Liver (tissue), 9 donors: ENCODE measurements around the gene TNFRSF11A. TPM values are rescaled to one million over a fixed set of nuclear protein-coding genes. Genes with fewer than 3 reads are reported as not detected.

ENCODE experiments used
- DNase-seq: peaks from one replicate; pipeline ENCODE4 v3.0.0-alpha.2; 2017; ENCODE audit warnings: low spot score
- H3K27ac ChIP-seq, 2 donors: one replicate each; pipeline ENCODE4 v1.7.0; 2013; ENCODE audit warnings: inconsistent platforms in 2 of 2, low read length in 2 of 2, control low read depth in 1 of 2, low read depth in 1 of 2, mild to moderate bottlenecking in 1 of 2
- H3K27me3 ChIP-seq, 4 donors: one replicate each; pipeline versions ENCODE4 v1.6.1 to v1.7.0; 2013; ENCODE audit warnings: low read length in 3 of 4, inconsistent platforms in 1 of 4, mild to moderate bottlenecking in 1 of 4, moderate library complexity in 1 of 4; ENCODE audit not compliant: control insufficient read depth in 4 of 4, insufficient read depth in 4 of 4
- H3K36me3 ChIP-seq, 4 donors: one replicate each; pipeline versions ENCODE4 v1.6.1 to v1.7.0; 2013; ENCODE audit warnings: low read length in 3 of 4, mild to moderate bottlenecking in 3 of 4, low read depth in 1 of 4, moderate library complexity in 1 of 4; ENCODE audit not compliant: control insufficient read depth in 4 of 4, insufficient read depth in 3 of 4
- H3K4me1 ChIP-seq, 4 donors: one replicate each; pipeline versions ENCODE4 v1.6.1 to v1.7.0; 2013; ENCODE audit warnings: low read length in 3 of 4, mild to moderate bottlenecking in 3 of 4, moderate library complexity in 1 of 4; ENCODE audit not compliant: control insufficient read depth in 4 of 4, insufficient read depth in 4 of 4
- H3K4me3 ChIP-seq, 3 donors: one replicate each; pipeline versions ENCODE4 v1.6.1 to v1.7.0; 2013; ENCODE audit warnings: low read length in 3 of 3, control low read depth in 1 of 3, low read depth in 1 of 3, mild to moderate bottlenecking in 1 of 3
- H3K9ac ChIP-seq, 2 donors: one replicate each; pipeline ENCODE4 v1.7.0; 2013; ENCODE audit warnings: low read length in 2 of 2, mild to moderate bottlenecking in 2 of 2, moderate library complexity in 2 of 2, control low read depth in 1 of 2, low read depth in 1 of 2
- H3K9me3 ChIP-seq, 4 donors: one replicate each; pipeline versions ENCODE4 v1.6.1 to v1.7.0; 2013; ENCODE audit warnings: low read length in 3 of 4; ENCODE audit not compliant: control insufficient read depth in 4 of 4
- EGR1 ChIP-seq, 2 donors: IDR thresholded peaks; 2 replicates each; pipeline ENCODE4 v1.6.1; 2016 to 2018; ENCODE audit warnings: antibody characterized with exemption in 2 of 2, low read depth in 2 of 2
- FOXA1 ChIP-seq: IDR thresholded peaks from 2 replicates; pipeline ENCODE4 v1.6.1; 2016; ENCODE audit warnings: antibody characterized with exemption
- FOXA2 ChIP-seq: IDR thresholded peaks from 2 replicates; pipeline ENCODE4 v1.6.1; 2016; ENCODE audit warnings: antibody characterized with exemption
- GABPA ChIP-seq, 2 donors: IDR thresholded peaks in 1 of 2; conservative IDR thresholded peaks in 1 of 2; 2 replicates each; pipeline ENCODE4 v1.6.1; 2016; ENCODE audit warnings: antibody characterized with exemption in 2 of 2, mild to moderate bottlenecking in 1 of 2, moderate library complexity in 1 of 2
- HNF4A ChIP-seq, 2 donors: conservative IDR thresholded peaks; 2 replicates each; pipeline ENCODE4 v1.6.1; 2016; ENCODE audit warnings: antibody characterized with exemption in 2 of 2, mild to moderate bottlenecking in 2 of 2
- HNF4G ChIP-seq: IDR thresholded peaks from 2 replicates; pipeline ENCODE4 v1.6.1; 2016; ENCODE audit warnings: antibody characterized with exemption
- MAX ChIP-seq: IDR thresholded peaks from 2 replicates; pipeline ENCODE4 v1.6.1; 2016; ENCODE audit warnings: antibody characterized with exemption
- NR2F2 ChIP-seq: IDR thresholded peaks from 2 replicates; pipeline ENCODE4 v1.6.1; 2016; ENCODE audit warnings: antibody characterized with exemption
- RAD21 ChIP-seq, 2 donors: IDR thresholded peaks; 2 replicates each; pipeline ENCODE4 v1.6.1; 2016; ENCODE audit warnings: antibody characterized with exemption in 2 of 2, mild to moderate bottlenecking in 2 of 2
- SP1 ChIP-seq: IDR thresholded peaks from 2 replicates; pipeline ENCODE4 v1.6.1; 2018; ENCODE audit warnings: antibody characterized with exemption, mild to moderate bottlenecking
- TAF1 ChIP-seq: conservative IDR thresholded peaks from 2 replicates; pipeline ENCODE4 v1.6.1; 2016; ENCODE audit warnings: antibody characterized with exemption, mild to moderate bottlenecking
- YY1 ChIP-seq: IDR thresholded peaks from 2 replicates; pipeline ENCODE4 v1.6.1; 2016; ENCODE audit warnings: antibody characterized with exemption, mild to moderate bottlenecking
- WGBS: extraction: QIAGEN DNeasy Blood & Tissue Kit; methylation state at CpG from one replicate; pipeline ENCODE4 v1.1.7; 2013; 5-methylcytosine and 5-hydroxymethylcytosine counted together
- polyA plus RNA-seq, 2 donors: library from polyadenylated mRNA; stranded (reverse) in 1 of 2; unstranded in 1 of 2; fragments of 200-250 nt in 1 of 2; fragments of >200 nt in 1 of 2; fragmentation: Nextera tagmentation in 1 of 2; extraction: Ambion mirVana in 1 of 2; gene quantifications; one replicate each; pipeline versions ENCODE4 v1.2.1 to v1.2.3, GENCODE V29; 2013 to 2015
- total RNA-seq, 2 donors: library from RNA; depleted of rRNA; stranded (reverse); fragments of >200 nt; gene quantifications; one replicate each; pipeline ENCODE4 v1.2.3, GENCODE V29; 2014
- TF ChIP-seq, protein P1 (sequence below): fragments of 150-350 bp; IDR thresholded peaks from 2 replicates; pipeline ENCODE4 v1.5.1; 2017; ENCODE audit warnings: improper control_type of control experiment, low read depth, low read length; ENCODE audit not compliant: missing input control
- TF ChIP-seq, protein P2 (sequence below): IDR thresholded peaks from 2 replicates; pipeline ENCODE4 v1.6.1; 2016; ENCODE audit warnings: antibody characterized with exemption, mild to moderate bottlenecking
- TF ChIP-seq, protein P3 (sequence below): IDR thresholded peaks from 2 replicates; pipeline ENCODE4 v1.6.1; 2016; ENCODE audit warnings: antibody characterized with exemption
- TF ChIP-seq, protein P4 (sequence below): IDR thresholded peaks from 2 replicates; pipeline ENCODE4 v1.6.1; 2016; ENCODE audit warnings: antibody characterized with exemption
- donor health status: healthy.
- donor health status: healthy.
- donor health status: healthy.
- donor health status: healthy.
- donor health status: healthy.

TNFRSF11A gene
- total and polyA plus RNA-seq, 4 donors, result 0.32 to 1.8 (median 0.90) TPM

DNA sequence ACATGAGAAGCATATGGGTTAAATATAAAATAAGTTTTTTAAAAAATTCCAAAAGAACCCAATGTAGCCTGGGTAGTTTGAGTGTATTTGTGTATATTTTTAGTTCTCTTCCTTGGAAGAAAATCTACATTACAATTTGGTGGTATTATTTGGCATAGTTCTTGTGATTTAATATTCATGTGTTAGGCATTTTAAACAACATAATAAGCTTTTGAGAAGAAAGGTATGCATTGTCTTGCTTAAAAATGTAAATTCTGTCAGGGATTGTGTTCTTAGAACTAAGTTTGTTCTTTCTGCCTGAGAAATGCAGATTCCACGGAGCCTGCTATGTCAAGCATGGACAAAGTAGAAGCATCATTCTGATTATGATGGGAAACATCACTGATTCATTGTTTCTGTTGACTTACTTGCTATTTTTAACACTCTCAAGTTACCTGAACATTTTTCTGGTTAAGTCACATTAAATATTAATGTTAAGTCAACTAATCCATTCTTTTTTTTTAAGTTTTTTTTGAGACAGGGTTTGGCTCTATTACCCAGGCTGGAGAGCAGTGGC lies 49.4 kb downstream of the TNFRSF11A start:
- no peak overlapping the region for H3K4me3 ChIP-seq
- no peaks in the 10 kb centered on the region for H3K36me3 ChIP-seq
- TF ChIP-seq NR2F2 (no peak), RAD21 (IDR thresholded peaks at IDR 0.05) (no peak), SP1 (no peak), MAX (no peak), EGR1 (IDR thresholded peaks at IDR 0.05; ENCODE audit: low read depth in 2 of 2) (no peak), GABPA (IDR thresholded peaks at IDR 0.05 in 1 of 2, conservative IDR thresholded peaks at IDR 0.05 in 1 of 2) (no peak), YY1 (no peak), HNF4G (no peak), TAF1 (no peak), HNF4A (conservative IDR thresholded peaks at IDR 0.05) (no peak), FOXA1 (no peak), FOXA2 (no peak)
- TF ChIP-seq, protein P1, sequence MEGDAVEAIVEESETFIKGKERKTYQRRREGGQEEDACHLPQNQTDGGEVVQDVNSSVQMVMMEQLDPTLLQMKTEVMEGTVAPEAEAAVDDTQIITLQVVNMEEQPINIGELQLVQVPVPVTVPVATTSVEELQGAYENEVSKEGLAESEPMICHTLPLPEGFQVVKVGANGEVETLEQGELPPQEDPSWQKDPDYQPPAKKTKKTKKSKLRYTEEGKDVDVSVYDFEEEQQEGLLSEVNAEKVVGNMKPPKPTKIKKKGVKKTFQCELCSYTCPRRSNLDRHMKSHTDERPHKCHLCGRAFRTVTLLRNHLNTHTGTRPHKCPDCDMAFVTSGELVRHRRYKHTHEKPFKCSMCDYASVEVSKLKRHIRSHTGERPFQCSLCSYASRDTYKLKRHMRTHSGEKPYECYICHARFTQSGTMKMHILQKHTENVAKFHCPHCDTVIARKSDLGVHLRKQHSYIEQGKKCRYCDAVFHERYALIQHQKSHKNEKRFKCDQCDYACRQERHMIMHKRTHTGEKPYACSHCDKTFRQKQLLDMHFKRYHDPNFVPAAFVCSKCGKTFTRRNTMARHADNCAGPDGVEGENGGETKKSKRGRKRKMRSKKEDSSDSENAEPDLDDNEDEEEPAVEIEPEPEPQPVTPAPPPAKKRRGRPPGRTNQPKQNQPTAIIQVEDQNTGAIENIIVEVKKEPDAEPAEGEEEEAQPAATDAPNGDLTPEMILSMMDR, result no peak
- TF ChIP-seq, protein P2, sequence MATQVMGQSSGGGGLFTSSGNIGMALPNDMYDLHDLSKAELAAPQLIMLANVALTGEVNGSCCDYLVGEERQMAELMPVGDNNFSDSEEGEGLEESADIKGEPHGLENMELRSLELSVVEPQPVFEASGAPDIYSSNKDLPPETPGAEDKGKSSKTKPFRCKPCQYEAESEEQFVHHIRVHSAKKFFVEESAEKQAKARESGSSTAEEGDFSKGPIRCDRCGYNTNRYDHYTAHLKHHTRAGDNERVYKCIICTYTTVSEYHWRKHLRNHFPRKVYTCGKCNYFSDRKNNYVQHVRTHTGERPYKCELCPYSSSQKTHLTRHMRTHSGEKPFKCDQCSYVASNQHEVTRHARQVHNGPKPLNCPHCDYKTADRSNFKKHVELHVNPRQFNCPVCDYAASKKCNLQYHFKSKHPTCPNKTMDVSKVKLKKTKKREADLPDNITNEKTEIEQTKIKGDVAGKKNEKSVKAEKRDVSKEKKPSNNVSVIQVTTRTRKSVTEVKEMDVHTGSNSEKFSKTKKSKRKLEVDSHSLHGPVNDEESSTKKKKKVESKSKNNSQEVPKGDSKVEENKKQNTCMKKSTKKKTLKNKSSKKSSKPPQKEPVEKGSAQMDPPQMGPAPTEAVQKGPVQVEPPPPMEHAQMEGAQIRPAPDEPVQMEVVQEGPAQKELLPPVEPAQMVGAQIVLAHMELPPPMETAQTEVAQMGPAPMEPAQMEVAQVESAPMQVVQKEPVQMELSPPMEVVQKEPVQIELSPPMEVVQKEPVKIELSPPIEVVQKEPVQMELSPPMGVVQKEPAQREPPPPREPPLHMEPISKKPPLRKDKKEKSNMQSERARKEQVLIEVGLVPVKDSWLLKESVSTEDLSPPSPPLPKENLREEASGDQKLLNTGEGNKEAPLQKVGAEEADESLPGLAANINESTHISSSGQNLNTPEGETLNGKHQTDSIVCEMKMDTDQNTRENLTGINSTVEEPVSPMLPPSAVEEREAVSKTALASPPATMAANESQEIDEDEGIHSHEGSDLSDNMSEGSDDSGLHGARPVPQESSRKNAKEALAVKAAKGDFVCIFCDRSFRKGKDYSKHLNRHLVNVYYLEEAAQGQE, result no peak
- TF ChIP-seq, protein P3, sequence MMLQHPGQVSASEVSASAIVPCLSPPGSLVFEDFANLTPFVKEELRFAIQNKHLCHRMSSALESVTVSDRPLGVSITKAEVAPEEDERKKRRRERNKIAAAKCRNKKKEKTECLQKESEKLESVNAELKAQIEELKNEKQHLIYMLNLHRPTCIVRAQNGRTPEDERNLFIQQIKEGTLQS, result no peak
- TF ChIP-seq, protein P4, sequence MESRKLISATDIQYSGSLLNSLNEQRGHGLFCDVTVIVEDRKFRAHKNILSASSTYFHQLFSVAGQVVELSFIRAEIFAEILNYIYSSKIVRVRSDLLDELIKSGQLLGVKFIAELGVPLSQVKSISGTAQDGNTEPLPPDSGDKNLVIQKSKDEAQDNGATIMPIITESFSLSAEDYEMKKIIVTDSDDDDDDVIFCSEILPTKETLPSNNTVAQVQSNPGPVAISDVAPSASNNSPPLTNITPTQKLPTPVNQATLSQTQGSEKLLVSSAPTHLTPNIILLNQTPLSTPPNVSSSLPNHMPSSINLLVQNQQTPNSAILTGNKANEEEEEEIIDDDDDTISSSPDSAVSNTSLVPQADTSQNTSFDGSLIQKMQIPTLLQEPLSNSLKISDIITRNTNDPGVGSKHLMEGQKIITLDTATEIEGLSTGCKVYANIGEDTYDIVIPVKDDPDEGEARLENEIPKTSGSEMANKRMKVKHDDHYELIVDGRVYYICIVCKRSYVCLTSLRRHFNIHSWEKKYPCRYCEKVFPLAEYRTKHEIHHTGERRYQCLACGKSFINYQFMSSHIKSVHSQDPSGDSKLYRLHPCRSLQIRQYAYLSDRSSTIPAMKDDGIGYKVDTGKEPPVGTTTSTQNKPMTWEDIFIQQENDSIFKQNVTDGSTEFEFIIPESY, result no peak
- 80% methylated on average over 1 of the region's 1 CpG for WGBS
- H3K27me3 ChIP-seq, result no peaks in the 10 kb centered on the region
- H3K4me1 ChIP-seq, result no peaks in the 10 kb centered on the region
- no peaks in the 10 kb centered on the region for H3K9me3 ChIP-seq
- H3K27ac ChIP-seq, result no peak overlapping the region
- DNase-seq, result no peak
- no peak overlapping the region for H3K9ac ChIP-seq
